Measurements from ENCODE around the gene DNASE1L3.

DNA sequence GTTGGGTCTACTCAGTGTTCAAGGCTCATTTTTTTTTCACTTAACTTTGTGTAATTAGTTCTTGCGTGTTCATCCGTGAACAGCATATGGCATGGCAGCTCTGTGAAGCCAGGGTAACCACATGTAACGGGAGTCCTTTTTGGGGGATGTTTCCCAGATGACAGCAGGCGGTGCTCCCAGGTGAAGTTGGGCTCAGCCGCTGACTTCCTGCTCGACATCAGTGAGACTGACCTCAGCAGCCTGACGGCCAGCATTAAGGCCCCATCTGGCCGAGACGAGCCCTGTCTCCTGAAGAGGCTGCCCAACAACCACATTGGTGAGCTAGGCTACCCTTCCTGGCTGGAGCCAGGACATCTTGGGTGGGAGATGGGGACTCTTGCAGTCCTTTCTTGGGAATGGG, 62.7 kb downstream of the DNASE1L3 start:
- TF ChIP-seq EZH2 (IDR thresholded peaks at IDR 0.05; ENCODE audit: insufficient read depth, poor library complexity, severe bottlenecking) (no peak), EZH2phosphoT487 (IDR thresholded peaks at IDR 0.05; ENCODE audit: insufficient read depth, low read depth) (no peak)
